ENCODE results near the gene SYNDIG1. TPM values are rescaled to one million over a fixed set of nuclear protein-coding genes. Genes with fewer than 3 reads are reported as not detected.

Gene SYNDIG1
- total RNA-seq, 2 experiments from 2014 or later = not detected

DNA sequence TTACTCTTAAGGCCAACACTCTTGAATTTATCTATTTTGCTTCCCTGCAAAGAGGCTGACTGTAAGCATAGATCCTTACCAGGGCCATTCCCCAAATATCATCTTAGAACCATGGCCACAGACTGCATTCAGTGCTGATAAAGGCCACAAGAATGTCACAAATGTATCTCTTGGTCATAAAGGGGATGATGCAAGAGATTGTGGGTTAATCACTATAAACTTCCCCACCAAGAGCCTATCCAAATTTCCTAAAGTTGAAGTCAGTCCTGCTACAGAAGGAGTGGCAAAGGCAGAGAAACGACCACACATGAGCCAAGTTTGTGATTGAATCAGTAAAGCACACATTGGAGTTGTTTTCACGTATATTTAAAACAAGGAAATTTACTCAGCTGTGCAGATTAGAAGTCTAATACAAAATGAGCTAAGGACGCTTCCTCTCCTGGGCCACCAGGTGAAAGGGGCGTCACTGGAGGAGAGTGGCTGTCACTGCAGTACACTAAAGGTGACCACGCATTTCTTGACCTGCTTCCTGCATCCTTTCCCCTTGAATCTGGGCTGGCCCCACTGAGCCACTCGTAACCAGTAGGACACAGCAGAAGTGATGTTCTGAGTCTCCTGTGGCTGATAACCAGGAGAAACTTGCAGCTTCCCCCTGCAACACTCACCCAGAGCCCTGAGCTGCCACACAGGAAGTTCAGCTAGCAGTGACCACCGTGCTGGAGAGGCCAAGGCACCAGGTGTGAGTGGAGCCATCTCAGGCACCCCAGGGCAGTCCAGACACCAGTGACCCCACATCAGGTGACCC lies 181.9 kb downstream of the SYNDIG1 start:
- POLR2A ChIA-PET = no interaction called here
- CTCF ChIA-PET = no interaction called here
- Mint-ChIP-seq H3K4me3 (no peak overlapping the region), H3K27me3 (ENCODE audit: low read depth) (peaks cover 3% of the 10 kb centered on the region), H3K4me1 (ENCODE audit: low read depth) (no peaks in the 10 kb centered on the region), H3K36me3 (ENCODE audit: low read depth) (no peaks in the 10 kb centered on the region), H3K9me3 (ENCODE audit: insufficient read depth) (no peaks in the 10 kb centered on the region), H3K27ac (no peak overlapping the region)
- DNase-seq = no peak
- no peak for ATAC-seq

DNA sequence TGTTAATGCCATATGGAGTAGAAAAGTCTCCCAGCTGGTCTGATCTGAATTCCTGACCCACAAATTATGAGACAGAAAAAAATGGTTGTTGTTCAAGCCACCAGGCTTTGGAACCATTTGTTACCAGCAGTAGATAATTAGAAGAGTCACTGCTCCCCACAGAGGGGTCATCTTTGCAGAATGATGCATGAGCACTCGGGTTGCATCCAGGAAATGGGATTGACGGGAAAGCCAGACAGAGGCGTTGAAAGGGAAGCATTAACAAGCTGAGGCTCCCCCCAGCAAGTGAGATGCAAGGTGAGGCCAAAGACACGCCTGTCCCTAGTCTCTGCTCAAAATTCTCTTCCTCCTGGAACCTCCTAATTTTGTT lies 182.5 kb downstream of the SYNDIG1 start:
- DNase-seq = no peak
- H3K27ac Mint-ChIP-seq = no peak overlapping the region
- ATAC-seq = no peak
- no peaks in the 10 kb centered on the region for H3K9me3 Mint-ChIP-seq (ENCODE audit: insufficient read depth)
- H3K4me1 Mint-ChIP-seq (ENCODE audit: low read depth) = no peaks in the 10 kb centered on the region
- POLR2A ChIA-PET = no interaction called here
- CTCF ChIA-PET = no interaction called here
- no peak overlapping the region for H3K4me3 Mint-ChIP-seq
- H3K36me3 Mint-ChIP-seq (ENCODE audit: low read depth) = no peaks in the 10 kb centered on the region
- H3K27me3 Mint-ChIP-seq (ENCODE audit: low read depth) = peaks cover 3% of the 10 kb centered on the region

DNA sequence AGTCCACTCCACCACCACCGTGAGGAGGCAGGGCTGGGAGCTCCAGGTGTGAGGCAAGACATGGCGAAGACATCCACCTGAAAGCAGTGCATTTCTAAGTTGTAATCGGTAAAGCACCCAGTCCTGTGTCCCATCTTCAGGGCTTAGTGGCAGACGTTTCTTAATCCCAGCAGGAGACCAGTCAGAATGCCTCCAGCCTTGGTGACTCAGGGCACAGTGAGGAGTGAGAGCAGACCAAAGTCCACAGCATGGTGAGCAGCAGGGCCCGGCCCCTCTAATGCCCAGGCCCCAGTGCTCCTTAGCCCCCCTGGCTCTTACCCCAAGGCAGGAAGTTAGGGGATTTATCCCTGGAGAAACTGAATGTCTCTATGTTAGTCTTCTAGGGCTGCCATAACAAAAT lies 183.9 kb downstream of the SYNDIG1 start:
- Mint-ChIP-seq H3K4me1 (ENCODE audit: low read depth) (no peaks in the 10 kb centered on the region), H3K36me3 (ENCODE audit: low read depth) (no peaks in the 10 kb centered on the region), H3K27ac (no peak overlapping the region), H3K9me3 (ENCODE audit: insufficient read depth) (no peaks in the 10 kb centered on the region), H3K27me3 (ENCODE audit: low read depth) (peaks cover 3% of the 10 kb centered on the region), H3K4me3 (no peak overlapping the region)
- ATAC-seq = no peak
- no peak for DNase-seq
- ChIA-PET POLR2A (no interaction called here), CTCF (no interaction called here)

DNA sequence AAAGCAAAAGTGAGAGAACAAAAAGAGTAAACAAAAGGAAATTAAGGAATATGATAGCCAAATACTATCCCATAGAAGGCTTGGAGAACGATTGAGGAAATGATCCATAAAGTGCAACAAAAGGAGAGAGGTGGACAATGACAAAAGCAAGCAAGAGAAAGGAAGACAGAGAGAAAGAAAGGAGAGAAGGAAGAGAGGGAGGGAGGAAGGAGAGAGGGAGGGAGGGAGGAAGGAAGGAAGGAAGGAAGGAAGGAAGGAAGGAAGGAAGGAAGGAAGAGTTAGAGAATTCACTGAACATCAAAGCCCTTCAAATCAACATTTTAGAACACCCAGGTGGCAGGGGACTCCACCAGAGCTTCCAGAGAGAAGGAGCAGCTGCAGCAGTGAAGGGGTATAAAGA lies 185.0 kb downstream of the SYNDIG1 start:
- ChIA-PET CTCF (no interaction called here), POLR2A (no interaction called here)
- Mint-ChIP-seq H3K36me3 (ENCODE audit: low read depth) (no peaks in the 10 kb centered on the region), H3K9me3 (ENCODE audit: insufficient read depth) (no peaks in the 10 kb centered on the region), H3K27ac (no peak overlapping the region), H3K27me3 (ENCODE audit: low read depth) (no peaks in the 10 kb centered on the region), H3K4me1 (ENCODE audit: low read depth) (no peaks in the 10 kb centered on the region), H3K4me3 (no peak overlapping the region)
- ATAC-seq (no peak), DNase-seq (no peak)

DNA sequence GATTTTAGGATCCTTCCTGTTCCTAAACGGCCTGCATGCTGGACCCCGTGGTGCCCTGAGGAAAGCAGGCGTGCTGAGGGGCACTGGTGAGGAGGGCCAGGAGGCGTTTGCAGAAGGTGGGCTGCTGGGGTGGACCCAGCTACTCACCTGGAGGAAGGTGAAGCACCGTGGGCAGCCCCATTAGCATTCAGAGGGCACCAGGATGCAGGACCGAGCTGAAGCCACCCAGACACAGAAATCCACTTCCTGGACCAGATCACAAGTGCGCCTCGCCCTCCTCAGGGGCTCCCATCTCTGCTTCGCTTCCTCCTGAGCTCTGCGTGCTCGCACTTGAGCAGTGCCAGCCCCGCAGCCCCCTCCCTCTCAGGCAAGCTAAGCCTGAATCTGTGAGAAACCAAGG lies 187.0 kb downstream of the SYNDIG1 start:
- H3K4me3 Mint-ChIP-seq = no peak overlapping the region
- no peaks in the 10 kb centered on the region for H3K36me3 Mint-ChIP-seq (ENCODE audit: low read depth)
- no peaks in the 10 kb centered on the region for H3K4me1 Mint-ChIP-seq (ENCODE audit: low read depth)
- H3K27ac Mint-ChIP-seq = no peak overlapping the region
- H3K9me3 Mint-ChIP-seq (ENCODE audit: insufficient read depth) = no peaks in the 10 kb centered on the region
- ATAC-seq = no peak
- ChIA-PET CTCF (no interaction called here), POLR2A (no interaction called here)
- no peak for DNase-seq
- H3K27me3 Mint-ChIP-seq (ENCODE audit: low read depth) = no peaks in the 10 kb centered on the region

DNA sequence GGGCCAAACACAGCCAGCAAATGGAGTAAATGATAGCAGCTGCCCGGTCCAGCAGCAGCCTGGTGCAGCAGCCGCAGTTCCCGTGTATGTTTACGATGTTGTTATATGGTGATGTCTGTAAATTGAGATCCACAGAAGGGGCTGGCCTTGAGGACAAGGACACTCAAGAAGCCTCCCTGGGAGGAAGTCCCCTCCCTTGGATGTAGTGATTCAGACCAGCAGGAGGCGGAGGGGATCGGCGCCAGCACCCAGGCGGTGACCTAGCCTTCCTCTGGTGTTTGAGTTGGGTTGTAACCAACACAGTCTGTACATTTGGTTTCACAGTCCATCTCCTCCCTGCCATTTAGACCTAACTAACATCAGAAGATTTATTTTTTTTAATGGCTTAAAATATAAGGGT lies 187.8 kb downstream of the SYNDIG1 start:
- no peaks in the 10 kb centered on the region for H3K4me1 Mint-ChIP-seq (ENCODE audit: low read depth)
- ChIA-PET POLR2A (no interaction called here), CTCF (no interaction called here)
- no peak overlapping the region for H3K4me3 Mint-ChIP-seq
- H3K27ac Mint-ChIP-seq = no peak overlapping the region
- H3K36me3 Mint-ChIP-seq (ENCODE audit: low read depth) = no peaks in the 10 kb centered on the region
- DNase-seq (no peak), ATAC-seq (no peak)
- H3K27me3 Mint-ChIP-seq (ENCODE audit: low read depth) = no peaks in the 10 kb centered on the region
- H3K9me3 Mint-ChIP-seq (ENCODE audit: insufficient read depth) = no peaks in the 10 kb centered on the region

DNA sequence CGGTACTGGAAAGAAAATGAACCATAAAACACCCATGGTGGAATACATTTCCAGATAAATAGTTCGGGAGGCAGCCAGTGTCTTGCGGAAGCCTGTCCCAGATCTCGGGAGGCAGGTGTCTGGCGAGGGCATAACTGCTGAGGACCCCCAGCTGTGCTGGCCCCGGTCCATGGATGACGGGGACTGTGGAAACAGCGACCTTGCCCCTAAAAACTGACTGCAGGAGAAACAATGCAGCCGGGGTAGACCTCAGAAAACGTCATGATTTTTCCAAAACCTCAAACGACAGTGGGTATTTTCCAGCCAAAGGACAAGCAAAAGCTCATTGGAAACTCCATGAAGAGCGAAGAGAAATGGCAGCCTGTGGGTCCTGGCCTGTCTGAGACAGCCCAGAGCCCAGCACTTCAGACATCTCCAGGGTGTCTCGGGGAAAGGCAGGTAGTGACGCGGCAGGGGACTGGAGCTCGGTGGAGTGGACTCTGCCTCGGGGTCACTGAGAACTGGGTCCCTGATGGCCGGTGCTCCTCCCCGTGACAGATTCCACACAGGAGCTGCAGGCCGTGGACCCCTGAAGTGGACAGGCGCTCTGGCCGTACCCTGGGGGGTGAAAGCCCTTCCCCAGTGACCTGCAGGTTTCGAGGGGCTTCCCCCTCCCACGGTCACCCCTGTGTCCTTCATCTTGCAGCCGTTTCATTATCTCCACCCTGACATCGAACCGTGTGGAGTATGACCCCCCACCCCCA lies 188.6 kb downstream of the SYNDIG1 start:
- H3K36me3 Mint-ChIP-seq (ENCODE audit: low read depth) = no peaks in the 10 kb centered on the region
- H3K9me3 Mint-ChIP-seq (ENCODE audit: insufficient read depth) = no peaks in the 10 kb centered on the region
- H3K27ac Mint-ChIP-seq = no peak overlapping the region
- no peaks in the 10 kb centered on the region for H3K27me3 Mint-ChIP-seq (ENCODE audit: low read depth)
- H3K4me1 Mint-ChIP-seq (ENCODE audit: low read depth) = no peaks in the 10 kb centered on the region
- ATAC-seq (no peak), DNase-seq (no peak)
- CTCF ChIA-PET = no interaction called here
- no peak overlapping the region for H3K4me3 Mint-ChIP-seq
- POLR2A ChIA-PET = no interaction called here

DNA sequence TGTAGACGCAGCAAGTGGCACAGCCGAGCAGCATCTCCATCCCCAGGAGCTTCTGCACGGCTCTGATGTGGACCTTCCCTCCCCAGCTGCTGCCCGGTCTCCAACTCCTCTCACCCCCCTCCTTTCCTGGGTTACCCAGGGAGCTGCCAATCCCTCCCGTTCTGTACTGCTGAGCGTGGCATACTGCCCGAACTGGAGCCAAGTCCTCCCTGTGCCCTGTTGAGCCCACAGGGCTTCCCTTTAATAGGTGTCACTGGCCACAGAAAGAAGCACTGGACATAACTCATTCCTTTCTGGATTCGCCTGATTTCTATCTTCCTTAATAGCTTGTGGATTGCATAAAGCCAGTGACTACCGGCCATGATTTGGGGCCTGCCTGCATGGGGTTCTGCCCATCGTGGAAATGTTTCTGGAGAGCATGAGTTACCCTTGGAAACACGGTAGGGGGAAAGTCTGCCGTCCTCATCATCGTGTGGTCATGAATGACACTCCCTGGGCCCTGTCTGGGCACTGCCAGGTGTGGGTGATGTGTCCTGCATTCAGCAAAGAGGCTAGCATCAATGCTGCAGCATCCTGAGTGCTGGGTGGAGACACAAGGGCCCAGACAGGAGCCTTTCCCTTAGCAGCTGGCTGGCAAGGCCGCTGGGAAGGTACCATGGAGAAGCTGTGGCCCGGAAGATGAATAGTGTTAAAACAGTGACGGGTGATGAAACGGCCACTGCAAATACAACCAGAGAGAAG lies 189.7 kb downstream of the SYNDIG1 start:
- no peaks in the 10 kb centered on the region for H3K4me1 Mint-ChIP-seq (ENCODE audit: low read depth)
- POLR2A ChIA-PET = no interaction called here

DNA sequence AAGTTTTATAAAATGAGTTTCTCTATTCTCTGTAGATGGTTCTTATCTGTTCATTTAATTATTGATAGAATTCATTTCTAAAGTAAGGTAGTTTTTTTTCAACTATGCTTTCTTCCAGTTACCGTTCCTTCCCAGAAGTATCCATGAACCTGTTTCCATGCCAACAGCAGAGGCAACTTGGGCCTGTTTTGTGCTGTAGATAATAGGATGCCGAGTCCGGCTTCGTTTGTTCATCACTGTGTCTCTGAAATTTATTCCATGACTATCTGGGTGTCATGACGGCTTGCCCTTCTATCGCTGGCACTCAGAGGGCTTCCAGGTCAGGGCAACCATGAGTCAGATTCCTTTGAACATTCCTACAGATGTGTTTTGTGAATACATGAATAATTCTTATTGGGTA lies 190.4 kb downstream of the SYNDIG1 start:
- POLR2A ChIA-PET = no interaction called here
- Mint-ChIP-seq H3K36me3 (ENCODE audit: low read depth) (no peaks in the 10 kb centered on the region), H3K4me1 (ENCODE audit: low read depth) (no peaks in the 10 kb centered on the region), H3K9me3 (ENCODE audit: insufficient read depth) (no peaks in the 10 kb centered on the region), H3K27me3 (ENCODE audit: low read depth) (no peaks in the 10 kb centered on the region), H3K4me3 (no peak overlapping the region), H3K27ac (no peak overlapping the region)
- CTCF ChIA-PET = no interaction called here
- no peak for DNase-seq
- ATAC-seq = no peak

More for the DNA sequence above, 189.7 kb downstream of the SYNDIG1 start:
- H3K36me3 Mint-ChIP-seq (ENCODE audit: low read depth) = no peaks in the 10 kb centered on the region
- no peaks in the 10 kb centered on the region for H3K9me3 Mint-ChIP-seq (ENCODE audit: insufficient read depth)
- ATAC-seq (no peak), DNase-seq (no peak)
- CTCF ChIA-PET = no interaction called here
- H3K27ac Mint-ChIP-seq = no peak overlapping the region
- no peaks in the 10 kb centered on the region for H3K27me3 Mint-ChIP-seq (ENCODE audit: low read depth)
- no peak overlapping the region for H3K4me3 Mint-ChIP-seq

DNA sequence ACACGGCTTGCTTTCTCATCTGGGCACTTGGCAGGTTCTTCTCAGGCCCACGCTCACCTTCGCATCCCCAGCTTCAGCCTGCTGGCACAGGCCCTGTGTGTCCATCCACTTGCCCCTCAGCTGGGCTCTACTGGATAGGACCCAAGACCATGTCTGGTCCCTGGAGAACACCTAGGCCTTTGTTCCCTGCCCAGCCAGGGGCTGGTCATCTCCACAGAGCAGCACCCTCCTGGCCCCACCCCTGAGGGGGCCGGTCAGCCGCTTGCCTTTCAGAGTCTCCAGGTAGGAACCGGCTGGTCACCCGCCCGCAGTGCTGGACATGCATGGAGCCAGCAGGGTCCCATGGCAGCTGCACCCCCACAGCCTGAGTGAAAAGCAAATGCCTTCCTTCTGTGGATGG lies 191.2 kb downstream of the SYNDIG1 start:
- ATAC-seq (no peak), DNase-seq (no peak)
- H3K4me3 Mint-ChIP-seq = no peak overlapping the region
- ChIA-PET POLR2A (no interaction called here), CTCF (no interaction called here)
- H3K9me3 Mint-ChIP-seq (ENCODE audit: insufficient read depth) = no peaks in the 10 kb centered on the region
- H3K27me3 Mint-ChIP-seq (ENCODE audit: low read depth) = no peaks in the 10 kb centered on the region
- no peaks in the 10 kb centered on the region for H3K36me3 Mint-ChIP-seq (ENCODE audit: low read depth)
- H3K4me1 Mint-ChIP-seq (ENCODE audit: low read depth) = no peaks in the 10 kb centered on the region
- no peak overlapping the region for H3K27ac Mint-ChIP-seq

DNA sequence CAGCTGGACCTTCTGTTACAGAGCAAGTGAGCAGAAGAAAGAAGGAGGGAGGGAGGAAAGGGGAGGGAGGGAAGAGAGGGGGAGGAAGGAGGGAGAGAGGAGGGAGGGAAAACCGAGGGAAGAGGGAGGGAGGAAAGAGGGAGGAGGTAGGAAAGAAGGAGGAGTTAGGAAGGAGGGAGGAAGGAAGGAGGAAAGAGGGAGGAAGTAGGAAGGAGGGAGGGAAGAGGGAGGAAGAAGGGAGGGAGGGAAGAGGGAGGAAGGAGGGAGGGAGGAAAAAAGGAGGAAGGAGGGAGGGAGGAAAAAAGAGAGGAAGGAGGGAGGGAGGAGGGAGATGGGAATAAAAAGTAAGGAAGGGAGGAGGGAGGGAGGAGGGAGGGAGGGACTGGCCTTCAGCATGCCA lies 191.8 kb downstream of the SYNDIG1 start:
- CTCF ChIA-PET = no interaction called here
- no peak overlapping the region for H3K27ac Mint-ChIP-seq
- H3K9me3 Mint-ChIP-seq (ENCODE audit: insufficient read depth) = no peaks in the 10 kb centered on the region
- ATAC-seq (no peak), DNase-seq (no peak)
- H3K27me3 Mint-ChIP-seq (ENCODE audit: low read depth) = no peaks in the 10 kb centered on the region
- no peak overlapping the region for H3K4me3 Mint-ChIP-seq
- POLR2A ChIA-PET = no interaction called here
- H3K36me3 Mint-ChIP-seq (ENCODE audit: low read depth) = no peaks in the 10 kb centered on the region
- no peaks in the 10 kb centered on the region for H3K4me1 Mint-ChIP-seq (ENCODE audit: low read depth)

DNA sequence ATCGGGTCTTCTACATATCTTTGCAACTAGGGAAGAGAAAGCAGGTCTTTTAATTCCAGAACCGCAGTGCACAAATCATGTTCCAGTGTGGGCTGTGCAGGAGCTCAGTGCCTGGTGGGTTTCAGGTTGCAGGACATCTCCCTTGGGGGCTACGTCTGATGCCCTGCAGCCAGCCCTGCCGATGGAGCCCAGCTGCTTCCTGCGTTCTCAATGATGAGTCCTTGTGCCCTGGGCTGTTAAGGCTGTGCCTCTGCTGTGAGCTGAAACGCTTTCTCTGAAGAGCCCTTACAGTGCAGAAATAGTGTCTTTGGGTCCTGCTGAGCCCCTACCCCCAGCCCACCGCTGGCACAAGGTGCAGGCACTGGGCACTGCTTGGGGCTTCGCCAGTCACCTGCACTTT lies 192.9 kb downstream of the SYNDIG1 start:
- ATAC-seq = no peak

More for the DNA sequence above, 192.9 kb downstream of the SYNDIG1 start:
- H3K9me3 Mint-ChIP-seq (ENCODE audit: insufficient read depth) = no peaks in the 10 kb centered on the region
- no peak overlapping the region for H3K4me3 Mint-ChIP-seq
- no peaks in the 10 kb centered on the region for H3K4me1 Mint-ChIP-seq (ENCODE audit: low read depth)
- ChIA-PET CTCF (no interaction called here), POLR2A (no interaction called here)
- H3K36me3 Mint-ChIP-seq (ENCODE audit: low read depth) = no peaks in the 10 kb centered on the region
- H3K27me3 Mint-ChIP-seq (ENCODE audit: low read depth) = no peaks in the 10 kb centered on the region
- no peak overlapping the region for H3K27ac Mint-ChIP-seq
- DNase-seq = no peak
